ENCODE measurements around the gene TMEM218.
"Not testable (repeated sequence)": the region's sequence is repeated elsewhere in the genome, so short reads cannot be mapped to it uniquely, and the experiment has no call there.

TMEM218 gene

DNA sequence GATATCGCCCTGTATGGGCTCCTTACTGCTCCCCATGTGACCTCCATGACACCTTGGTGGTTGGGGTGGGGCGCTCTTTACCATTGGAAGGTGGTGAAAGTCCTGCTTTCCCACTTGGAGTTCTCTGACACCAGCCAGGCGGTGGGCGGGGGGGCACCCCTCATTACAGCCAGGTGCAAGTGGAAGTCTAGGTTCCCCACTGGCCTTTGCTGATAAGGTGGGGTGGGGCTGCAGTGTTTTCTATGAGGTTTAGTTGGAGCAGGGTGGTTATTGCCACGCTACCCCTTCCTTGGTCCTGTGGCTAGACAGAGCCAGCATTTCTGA, 53.8 kb downstream of the TMEM218 start:
- H2AFZ ChIP-seq (ENCODE audit: low read depth, low read length): no peak overlapping the region
- H3K36me3 ChIP-seq (ENCODE audit: insufficient read depth, low read length): no peaks in the 10 kb centered on the region
- no peaks in the 10 kb centered on the region for H3K9me3 ChIP-seq (ENCODE audit: insufficient read depth, low read length, severe bottlenecking)
- H3K27ac ChIP-seq (ENCODE audit: low read length): no peak overlapping the region
- TF ChIP-seq EZH2 (IDR thresholded peaks at IDR 0.05; ENCODE audit: borderline replicate concordance, low read depth, low read length, severe bottlenecking): no peak
- no peaks in the 10 kb centered on the region for H3K27me3 ChIP-seq (ENCODE audit: insufficient read depth, low read length, poor library complexity)
- H4K20me1 ChIP-seq (ENCODE audit: insufficient read depth, low read length): no peaks in the 10 kb centered on the region
- ATAC-seq (ENCODE audit: insufficient read depth, low read depth): no peak
- no peak overlapping the region for H3K4me3 ChIP-seq (ENCODE audit: low read depth in 1 of 2, low read length in 2 of 2)
- no peaks in the 10 kb centered on the region for H3K79me2 ChIP-seq (ENCODE audit: insufficient read depth, low read length)
- H3K9ac ChIP-seq (ENCODE audit: low read depth, low read length): no peak overlapping the region
- H3K4me1 ChIP-seq (ENCODE audit: insufficient read depth, low read length): no peaks in the 10 kb centered on the region
- DNase-seq: no peak
- H3K4me2 ChIP-seq (ENCODE audit: insufficient read depth, low read length): no peak overlapping the region

DNA sequence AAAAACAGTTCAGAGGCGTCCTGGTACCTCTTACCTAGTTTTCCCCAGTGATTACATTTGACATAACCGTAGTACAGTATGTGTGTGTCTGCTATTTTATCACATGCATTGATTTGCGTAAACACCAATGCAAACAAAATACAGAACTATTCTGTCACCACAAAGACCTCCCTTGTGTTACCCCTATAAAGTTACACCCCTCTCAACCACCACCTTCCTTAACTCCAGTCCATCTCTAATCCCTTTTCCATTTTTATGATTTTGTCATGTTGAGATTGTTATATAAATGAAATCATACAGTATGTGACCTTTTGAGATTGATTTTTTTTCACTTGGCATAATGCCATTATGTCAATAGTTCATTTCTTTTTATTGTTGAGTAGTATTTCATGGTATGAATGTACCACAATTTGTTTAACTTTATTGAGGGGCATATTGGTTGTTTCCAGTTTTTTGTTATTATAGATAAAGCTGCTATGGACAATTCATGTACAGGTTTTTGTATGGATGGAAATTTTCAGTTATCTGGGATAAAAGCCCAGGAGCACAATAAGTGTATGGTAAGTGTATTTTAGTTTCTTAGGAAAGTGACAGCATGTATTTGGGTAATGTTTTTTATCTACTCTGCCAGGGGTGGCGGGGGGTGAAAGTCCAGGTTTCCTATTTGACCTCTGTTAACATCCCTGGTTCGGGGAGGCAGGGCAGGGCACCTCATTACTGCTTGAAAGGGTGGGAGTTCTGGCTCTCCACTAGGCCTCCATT, 54.3 kb downstream of the TMEM218 start:
- no peak overlapping the region for H3K27ac ChIP-seq (ENCODE audit: low read length)
- no peak for ATAC-seq (ENCODE audit: insufficient read depth, low read depth)
- no peaks in the 10 kb centered on the region for H3K4me1 ChIP-seq (ENCODE audit: insufficient read depth, low read length)
- H3K4me3 ChIP-seq (ENCODE audit: low read depth in 1 of 2, low read length in 2 of 2): no peak overlapping the region
- no peaks in the 10 kb centered on the region for H3K27me3 ChIP-seq (ENCODE audit: insufficient read depth, low read length, poor library complexity)
- H3K36me3 ChIP-seq (ENCODE audit: insufficient read depth, low read length): no peaks in the 10 kb centered on the region
- H3K4me2 ChIP-seq (ENCODE audit: insufficient read depth, low read length): no peak overlapping the region
- no peaks in the 10 kb centered on the region for H3K79me2 ChIP-seq (ENCODE audit: insufficient read depth, low read length)
- TF ChIP-seq EZH2 (IDR thresholded peaks at IDR 0.05; ENCODE audit: borderline replicate concordance, low read depth, low read length, severe bottlenecking): no peak
- TF ChIP-seq, protein P1, sequence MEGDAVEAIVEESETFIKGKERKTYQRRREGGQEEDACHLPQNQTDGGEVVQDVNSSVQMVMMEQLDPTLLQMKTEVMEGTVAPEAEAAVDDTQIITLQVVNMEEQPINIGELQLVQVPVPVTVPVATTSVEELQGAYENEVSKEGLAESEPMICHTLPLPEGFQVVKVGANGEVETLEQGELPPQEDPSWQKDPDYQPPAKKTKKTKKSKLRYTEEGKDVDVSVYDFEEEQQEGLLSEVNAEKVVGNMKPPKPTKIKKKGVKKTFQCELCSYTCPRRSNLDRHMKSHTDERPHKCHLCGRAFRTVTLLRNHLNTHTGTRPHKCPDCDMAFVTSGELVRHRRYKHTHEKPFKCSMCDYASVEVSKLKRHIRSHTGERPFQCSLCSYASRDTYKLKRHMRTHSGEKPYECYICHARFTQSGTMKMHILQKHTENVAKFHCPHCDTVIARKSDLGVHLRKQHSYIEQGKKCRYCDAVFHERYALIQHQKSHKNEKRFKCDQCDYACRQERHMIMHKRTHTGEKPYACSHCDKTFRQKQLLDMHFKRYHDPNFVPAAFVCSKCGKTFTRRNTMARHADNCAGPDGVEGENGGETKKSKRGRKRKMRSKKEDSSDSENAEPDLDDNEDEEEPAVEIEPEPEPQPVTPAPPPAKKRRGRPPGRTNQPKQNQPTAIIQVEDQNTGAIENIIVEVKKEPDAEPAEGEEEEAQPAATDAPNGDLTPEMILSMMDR (IDR thresholded peaks at IDR 0.05; ENCODE audit: borderline replicate concordance, extremely low read depth, low read length, poor library complexity, severe bottlenecking): no peak
- no peak overlapping the region for H3K9ac ChIP-seq (ENCODE audit: low read depth, low read length)
- H3K9me3 ChIP-seq (ENCODE audit: insufficient read depth, low read length, severe bottlenecking): no peaks in the 10 kb centered on the region
- H2AFZ ChIP-seq (ENCODE audit: low read depth, low read length): no peak overlapping the region
- DNase-seq: no peak
- no peaks in the 10 kb centered on the region for H4K20me1 ChIP-seq (ENCODE audit: insufficient read depth, low read length)

DNA sequence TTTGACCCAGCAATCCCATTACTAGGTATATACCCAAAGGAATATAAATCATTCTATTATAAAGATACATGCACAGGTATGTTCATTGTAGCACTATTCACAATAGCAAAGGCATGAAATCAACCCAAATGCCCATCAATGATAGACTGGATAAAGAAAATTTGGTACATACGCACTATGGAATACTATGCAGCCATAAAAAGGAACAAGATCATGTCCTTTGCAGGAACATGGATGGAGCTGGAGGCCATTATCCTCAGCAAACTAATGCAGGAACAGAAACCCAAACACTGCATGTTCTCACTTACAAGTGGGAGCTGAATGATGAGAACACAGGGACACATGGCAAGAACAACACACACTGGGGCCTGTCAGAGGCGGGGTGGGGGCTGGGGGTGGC, 55.3 kb downstream of the TMEM218 start:
- H3K4me2 ChIP-seq (ENCODE audit: insufficient read depth, low read length); H3K4me1 ChIP-seq (ENCODE audit: insufficient read depth, low read length); H3K36me3 ChIP-seq (ENCODE audit: insufficient read depth, low read length); H3K9ac ChIP-seq (ENCODE audit: low read depth, low read length); H3K27ac ChIP-seq (ENCODE audit: low read length); DNase-seq; H3K79me2 ChIP-seq (ENCODE audit: insufficient read depth, low read length); H4K20me1 ChIP-seq (ENCODE audit: insufficient read depth, low read length); H3K4me3 ChIP-seq (ENCODE audit: low read depth in 1 of 2, low read length in 2 of 2); H3K27me3 ChIP-seq (ENCODE audit: insufficient read depth, low read length, poor library complexity); H2AFZ ChIP-seq (ENCODE audit: low read depth, low read length); H3K9me3 ChIP-seq (ENCODE audit: insufficient read depth, low read length, severe bottlenecking); ATAC-seq (ENCODE audit: insufficient read depth, low read depth): not testable (repeated sequence)

DNA sequence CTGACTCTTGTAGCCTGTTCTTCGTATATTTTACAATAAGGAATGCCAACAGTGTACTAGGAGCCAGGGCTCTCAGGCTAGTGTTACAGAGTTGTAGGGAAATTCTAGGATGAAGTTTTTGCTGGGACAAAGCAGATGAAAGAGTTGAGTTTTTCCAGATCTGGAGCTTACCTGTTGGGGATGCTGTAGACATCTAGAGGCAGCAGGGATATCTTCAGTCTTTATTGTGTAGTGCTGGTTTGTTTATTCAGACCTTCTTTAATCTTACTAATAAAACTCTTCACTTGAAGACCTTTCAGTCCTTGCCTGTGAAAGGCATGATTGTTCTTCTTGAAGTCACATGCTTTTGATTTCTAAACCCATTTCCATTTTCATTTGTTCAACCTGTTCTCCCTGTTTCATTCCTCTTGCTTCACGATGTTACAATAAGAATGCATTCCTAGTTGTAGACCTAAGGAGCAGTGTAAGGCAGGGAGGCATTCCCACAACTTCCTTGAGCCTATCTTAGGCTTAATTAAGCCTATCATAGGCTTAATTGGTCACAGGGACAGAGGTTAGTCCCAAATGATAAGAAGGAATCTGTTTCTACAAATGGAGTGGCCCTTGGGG, 56.2 kb downstream of the TMEM218 start:
- Histone ChIP-seq H3K27ac (ENCODE audit: low read length) (no peak overlapping the region), H3K9ac (ENCODE audit: low read depth, low read length) (no peak overlapping the region), H4K20me1 (ENCODE audit: insufficient read depth, low read length) (no peaks in the 10 kb centered on the region), H3K36me3 (ENCODE audit: insufficient read depth, low read length) (no peaks in the 10 kb centered on the region), H3K4me1 (ENCODE audit: insufficient read depth, low read length) (no peaks in the 10 kb centered on the region), H3K4me2 (ENCODE audit: insufficient read depth, low read length) (no peak overlapping the region), H3K4me3 (ENCODE audit: low read depth in 1 of 2, low read length in 2 of 2) (no peak overlapping the region), H2AFZ (ENCODE audit: low read depth, low read length) (no peak overlapping the region), H3K9me3 (ENCODE audit: insufficient read depth, low read length, severe bottlenecking) (no peaks in the 10 kb centered on the region), H3K27me3 (ENCODE audit: insufficient read depth, low read length, poor library complexity) (no peaks in the 10 kb centered on the region), H3K79me2 (ENCODE audit: insufficient read depth, low read length) (no peaks in the 10 kb centered on the region)
- ATAC-seq (ENCODE audit: insufficient read depth, low read depth) (no peak), DNase-seq (no peak)
- TF ChIP-seq, protein P1 (IDR thresholded peaks at IDR 0.05; ENCODE audit: borderline replicate concordance, extremely low read depth, low read length, poor library complexity, severe bottlenecking): no peak
- no peak for TF ChIP-seq EZH2 (IDR thresholded peaks at IDR 0.05; ENCODE audit: borderline replicate concordance, low read depth, low read length, severe bottlenecking)
